Middle frontal gyrus (tissue), 1 donor: ENCODE data around the gene ANKHD1.

Experiments used
- DNase-seq: peaks from one replicate; pipeline ENCODE4 v3.0.0-alpha.2; 2015; ENCODE audit warnings: low spot score; ENCODE audit errors: extremely low spot score

The ANKHD1 gene

GRCh38 chr5:140367256-140368013 lies 34.2 kb upstream of the ANKHD1 start:
- DNase-seq, result no peak

GRCh38 chr5:140371356-140372151 lies 30.1 kb upstream of the ANKHD1 start:
- no peak for DNase-seq

- peak; percentile 38 for DNase-seq
Measured at GRCh38 chr5:140372971-140373487, 28.6 kb upstream of the ANKHD1 start.

GRCh38 chr5:140381351-140381750 lies 20.3 kb upstream of the ANKHD1 start:
- no peak for DNase-seq

GRCh38 chr5:140381972-140382371 lies 19.7 kb upstream of the ANKHD1 start:
- no peak for DNase-seq

GRCh38 chr5:140382866-140383265 lies 18.8 kb upstream of the ANKHD1 start:
- no peak for DNase-seq

GRCh38 chr5:140383300-140383699 lies 18.3 kb upstream of the ANKHD1 start:
- DNase-seq, result no peak

- DNase-seq, result no peak
Measured at GRCh38 chr5:140388052-140388451, 13.6 kb upstream of the ANKHD1 start.

- no peak for DNase-seq
Measured at GRCh38 chr5:140391312-140391711, 10.3 kb upstream of the ANKHD1 start.

GRCh38 chr5:140391732-140392131 lies 9.9 kb upstream of the ANKHD1 start:
- DNase-seq, result no peak

- DNase-seq, result no peak
Measured at GRCh38 chr5:140393738-140394137, 7.9 kb upstream of the ANKHD1 start.

- no peak for DNase-seq
Measured at GRCh38 chr5:140398379-140398811, 3.2 kb upstream of the ANKHD1 start.

- DNase-seq, result no peak
Measured at GRCh38 chr5:140399979-140400729, 1.5 kb upstream of the ANKHD1 start.

- peak; percentile 89 for DNase-seq
Measured at GRCh38 chr5:140400730-140401361, 787 bp upstream of the ANKHD1 start.

GRCh38 chr5:140402258-140403074 lies 833 bp downstream of the ANKHD1 start:
- no peak for DNase-seq

- DNase-seq, result no peak
Measured at GRCh38 chr5:140403613-140404012, 2.0 kb downstream of the ANKHD1 start.

- DNase-seq, result no peak
Measured at GRCh38 chr5:140408750-140409241, 7.2 kb downstream of the ANKHD1 start.

- DNase-seq, result no peak
Measured at GRCh38 chr5:140413230-140413629, 11.6 kb downstream of the ANKHD1 start.

GRCh38 chr5:140417235-140417634 lies 15.6 kb downstream of the ANKHD1 start:
- no peak for DNase-seq

- DNase-seq, result no peak
Measured at GRCh38 chr5:140418862-140419520, 17.4 kb downstream of the ANKHD1 start.
